Mesendoderm (in vitro differentiated cells): Measurements from ENCODE around the gene DNA2. TPM values are rescaled to one million over a fixed set of nuclear protein-coding genes. Genes with fewer than 3 reads are reported as not detected.

ENCODE experiments used
- DNase-seq: peaks from one replicate; pipeline ENCODE4 v3.0.0; 2013
- H2AK5ac ChIP-seq: 2 replicates; pipeline ENCODE4 v1.6.1; 2013; ENCODE audit warnings: low read length, inconsistent platforms
- H2BK120ac ChIP-seq: 2 replicates; pipeline ENCODE4 v1.6.1; 2013; ENCODE audit warnings: low read depth, mild to moderate bottlenecking, low read length, moderate library complexity, mixed read lengths
- H2BK15ac ChIP-seq: replicated peaks from 2 replicates; pipeline ENCODE4 v1.6.1; 2013; ENCODE audit warnings: low read depth, mild to moderate bottlenecking, moderate library complexity
- H2BK5ac ChIP-seq: 2 replicates; pipeline ENCODE4 v1.6.1; 2013; ENCODE audit warnings: low read length, inconsistent platforms
- H3K18ac ChIP-seq: 2 replicates; pipeline ENCODE4 v1.6.1; 2013; ENCODE audit warnings: mild to moderate bottlenecking, low read length, mixed read lengths
- H3K23ac ChIP-seq: one replicate; pipeline ENCODE4 v1.6.1; 2013; ENCODE audit warnings: low read length
- H3K27ac ChIP-seq: 2 replicates; pipeline ENCODE4 v1.5.1; 2013; ENCODE audit warnings: low read depth, mild to moderate bottlenecking, inconsistent platforms, low read length, moderate library complexity
- H3K27me3 ChIP-seq: 2 replicates; pipeline ENCODE4 v1.6.1; 2013; ENCODE audit warnings: low read length, control low read depth, mild to moderate bottlenecking, inconsistent platforms; ENCODE audit not compliant: insufficient read depth, poor library complexity
- H3K36me3 ChIP-seq: 2 replicates; pipeline ENCODE4 v1.6.1; 2013; ENCODE audit warnings: low read length, inconsistent platforms; ENCODE audit not compliant: control insufficient read depth, insufficient read depth
- H3K4ac ChIP-seq: one replicate; pipeline ENCODE4 v1.6.1; 2013; ENCODE audit warnings: low read depth, mild to moderate bottlenecking, low read length, moderate library complexity
- H3K4me1 ChIP-seq: 2 replicates; pipeline ENCODE4 v1.6.1; 2013; ENCODE audit warnings: low read depth, low read length, inconsistent platforms; ENCODE audit not compliant: control insufficient read depth
- H3K4me2 ChIP-seq: 2 replicates; pipeline ENCODE4 v1.6.1; 2013; ENCODE audit warnings: low read length
- H3K4me3 ChIP-seq: 2 replicates; pipeline ENCODE4 v1.5.1; 2013; ENCODE audit warnings: mild to moderate bottlenecking, low read length
- H3K56ac ChIP-seq: one replicate; pipeline ENCODE4 v1.6.1; 2013; ENCODE audit warnings: low read length
- H3K79me1 ChIP-seq: 2 replicates; pipeline ENCODE4 v1.6.1; 2013; ENCODE audit warnings: low read length, inconsistent platforms
- H3K79me2 ChIP-seq: 2 replicates; pipeline ENCODE4 v1.6.1; 2013; ENCODE audit warnings: mild to moderate bottlenecking, low read length; ENCODE audit not compliant: control insufficient read depth, insufficient read depth
- H3K9ac ChIP-seq: 2 replicates; pipeline ENCODE4 v1.6.1; 2013; ENCODE audit warnings: low read length, inconsistent platforms
- H4K5ac ChIP-seq: one replicate; pipeline ENCODE4 v1.6.1; 2013; ENCODE audit warnings: low read length
- H4K8ac ChIP-seq: one replicate; pipeline ENCODE4 v1.6.1; 2013; ENCODE audit warnings: low read depth, mild to moderate bottlenecking, control low read depth, low read length, moderate library complexity
- WGBS: extraction: QIAGEN DNeasy Blood & Tissue Kit; methylation state at CpG from one replicate; pipeline ENCODE4 v1.1.7; 2013; ENCODE audit warnings: low lambda C conversion rate, missing lambda C conversion rate; ENCODE audit not compliant: insufficient coverage; ENCODE audit errors: extremely low coverage; 5-methylcytosine and 5-hydroxymethylcytosine counted together
- small RNA-seq: library from polyadenylated mRNA; stranded (forward); fragments of <200 nt; extraction: miRNeasy Mini kit (QIAGEN cat#:217004); gene quantifications from one replicate; pipeline ENCODE3, GENCODE V24; 2013; ENCODE audit not compliant: insufficient read depth

The DNA2 gene

DNA sequence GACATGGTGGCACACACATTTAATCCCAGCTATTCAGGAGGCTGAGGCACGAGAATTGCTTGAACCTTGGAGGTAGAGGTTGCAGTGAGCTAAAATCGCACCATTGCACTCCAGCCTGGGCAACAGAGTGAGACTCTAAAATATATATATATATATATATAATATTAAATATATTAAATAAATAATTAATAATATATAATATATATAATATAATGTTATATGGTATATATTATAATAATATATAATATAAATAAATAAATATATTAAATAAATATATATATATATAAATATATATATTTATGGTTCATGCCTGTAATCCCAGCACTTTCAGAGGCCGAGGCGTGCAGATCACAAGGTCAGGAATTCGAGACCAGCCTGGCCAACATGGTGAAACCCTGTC is 105.2 kb downstream of the DNA2 start:
- no peak overlapping the region for H2AK5ac ChIP-seq
- no peak overlapping the region for H3K9ac ChIP-seq
- no peak overlapping the region for H3K27ac ChIP-seq
- no peak overlapping the region for H3K23ac ChIP-seq
- H4K8ac ChIP-seq, result no peak overlapping the region
- H3K36me3 ChIP-seq, result no peaks in the 10 kb centered on the region
- no peak for DNase-seq
- H3K18ac ChIP-seq, result no peak overlapping the region
- H3K4ac ChIP-seq, result no peak overlapping the region
- H2BK5ac ChIP-seq, result no peak overlapping the region
- WGBS, result no CpG with 5 or more reads among the region's 5 CpGs
- no peak overlapping the region for H3K4me3 ChIP-seq
- H2BK15ac ChIP-seq, result no peak overlapping the region
- H3K79me1 ChIP-seq, result no peaks in the 10 kb centered on the region
- no peak overlapping the region for H3K56ac ChIP-seq
- no peaks in the 10 kb centered on the region for H3K4me1 ChIP-seq
- no peak overlapping the region for H2BK120ac ChIP-seq
- H4K5ac ChIP-seq, result no peak overlapping the region
- no peaks in the 10 kb centered on the region for H3K79me2 ChIP-seq
- no peaks in the 10 kb centered on the region for H3K27me3 ChIP-seq
- no peak overlapping the region for H3K4me2 ChIP-seq

DNA sequence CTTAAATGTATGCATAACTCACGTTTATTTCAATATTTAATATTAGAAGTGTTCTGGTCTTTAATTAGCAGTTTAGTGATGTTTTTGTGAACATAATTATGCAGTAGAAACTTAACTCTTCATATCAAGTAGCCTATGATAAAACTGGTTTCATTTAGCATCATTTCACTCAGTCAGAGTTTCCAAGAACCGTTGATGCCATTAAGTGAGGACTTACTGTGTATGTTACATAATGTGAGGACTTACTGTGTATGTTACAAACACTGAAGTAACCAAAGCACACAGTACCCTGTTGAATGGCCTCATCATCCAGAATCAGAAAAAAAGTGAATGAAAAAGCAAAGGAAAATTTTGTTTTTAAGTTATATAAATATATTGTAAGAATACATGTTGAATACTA is 106.2 kb downstream of the DNA2 start:
- Histone ChIP-seq H4K5ac (no peak overlapping the region), H3K18ac (no peak overlapping the region), H3K27me3 (no peaks in the 10 kb centered on the region), H3K4me2 (no peak overlapping the region), H3K4me1 (no peaks in the 10 kb centered on the region), H2BK5ac (no peak overlapping the region), H3K79me2 (no peaks in the 10 kb centered on the region), H2BK15ac (no peak overlapping the region), H3K79me1 (no peaks in the 10 kb centered on the region), H2AK5ac (no peak overlapping the region), H3K4ac (no peak overlapping the region), H3K56ac (no peak overlapping the region), H4K8ac (no peak overlapping the region), H3K4me3 (no peak overlapping the region), H3K27ac (no peak overlapping the region), H3K36me3 (no peaks in the 10 kb centered on the region), H2BK120ac (no peak overlapping the region), H3K9ac (no peak overlapping the region), H3K23ac (no peak overlapping the region)
- no peak for DNase-seq
- WGBS, result no CpG with 5 or more reads among the region's 2 CpGs

DNA sequence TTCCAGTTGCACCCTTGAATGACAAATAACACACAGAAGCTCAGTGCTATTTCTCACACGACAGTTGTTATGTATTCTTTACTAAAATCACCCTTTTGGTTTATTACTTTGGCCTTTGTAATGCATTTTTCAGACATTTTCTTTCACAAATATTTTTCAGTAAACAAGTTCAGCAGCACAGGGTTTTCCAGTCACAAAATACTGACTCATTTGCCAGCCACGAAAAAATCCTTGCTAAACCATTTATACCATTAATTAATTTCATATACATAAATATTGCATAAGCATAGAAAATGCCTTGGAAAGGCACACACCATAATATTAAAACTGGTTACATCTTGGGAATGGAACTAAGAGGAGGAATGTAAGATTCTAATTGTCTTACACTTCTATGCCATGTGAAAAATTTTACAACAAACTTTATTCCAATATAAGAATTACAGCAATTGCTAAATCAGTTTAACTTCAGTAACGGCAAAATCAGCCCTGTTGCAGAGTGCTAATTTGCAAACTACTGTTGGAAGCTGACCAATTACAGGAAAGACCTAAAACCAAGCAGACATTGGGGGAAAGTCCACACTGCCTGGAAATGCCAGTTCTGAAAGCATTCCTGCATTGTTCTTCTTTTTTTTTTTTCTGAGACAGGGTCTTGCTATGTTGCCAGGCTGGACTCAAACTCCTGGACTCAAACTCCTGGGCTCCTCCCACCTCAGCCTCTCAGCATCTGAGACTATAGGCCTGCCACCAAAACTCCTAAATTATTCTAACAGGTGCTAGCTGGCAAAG is 107.5 kb downstream of the DNA2 start:
- H4K8ac ChIP-seq, result no peak overlapping the region
- no peak overlapping the region for H2BK15ac ChIP-seq
- no peak overlapping the region for H3K4me3 ChIP-seq
- H3K4me2 ChIP-seq, result no peak overlapping the region
- H3K4ac ChIP-seq, result no peak overlapping the region
- H4K5ac ChIP-seq, result no peak overlapping the region
- DNase-seq, result no peak
- H3K18ac ChIP-seq, result no peak overlapping the region
- H2BK120ac ChIP-seq, result no peak overlapping the region
- no peak overlapping the region for H3K27ac ChIP-seq
- no peaks in the 10 kb centered on the region for H3K79me1 ChIP-seq
- WGBS, result 100% methylated on average over 1 of the region's 3 CpGs
- H3K4me1 ChIP-seq, result no peaks in the 10 kb centered on the region
- H3K56ac ChIP-seq, result no peak overlapping the region
- no peak overlapping the region for H2AK5ac ChIP-seq
- H3K36me3 ChIP-seq, result no peaks in the 10 kb centered on the region
- no peak overlapping the region for H2BK5ac ChIP-seq
- H3K27me3 ChIP-seq, result no peaks in the 10 kb centered on the region
- H3K79me2 ChIP-seq, result no peaks in the 10 kb centered on the region
- H3K23ac ChIP-seq, result no peak overlapping the region
- H3K9ac ChIP-seq, result no peak overlapping the region

Small RNA genes lying within 50 kb of the gene (small RNA-seq; reads per million reads assigned to genes)
- gene RF00019 (not detected), gene RNA5SP319 (not detected)
